Measurements from ENCODE around the gene LGALS9B. TPM values are rescaled to one million over a fixed set of nuclear protein-coding genes. Genes with fewer than 3 reads are reported as not detected.
"Not testable (repeated sequence)": the region's sequence is repeated elsewhere in the genome, so short reads cannot be mapped to it uniquely, and the experiment has no call there.

The LGALS9B gene
- total and polyA plus RNA-seq, 2 donors (not counting 3 experiments of a cell fraction or from before 2014, with no cell fraction given): not detected

DNA sequence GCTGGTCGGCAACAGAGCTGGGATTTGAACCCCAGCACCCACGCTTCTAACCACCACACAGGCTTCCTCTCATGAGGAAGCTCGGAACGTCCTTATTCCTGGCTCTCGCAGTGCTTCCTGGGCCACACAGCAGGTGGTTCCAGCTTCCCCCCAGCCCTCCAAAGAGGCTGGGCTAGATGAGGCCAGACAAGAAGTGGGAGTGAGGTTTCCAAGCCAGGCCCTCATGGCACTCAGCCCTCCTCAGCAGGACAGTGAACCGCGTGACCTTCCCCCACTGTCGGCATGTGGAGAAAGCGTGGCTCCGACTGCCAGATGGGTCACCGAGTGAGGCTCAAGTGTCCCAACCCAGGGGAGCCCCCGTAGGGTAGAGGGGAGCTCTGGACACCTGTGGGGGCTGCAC lies 1.8 kb downstream of the LGALS9B start:
- H3K9me3 ChIP-seq (replicated peaks; ENCODE audit: control insufficient read depth, insufficient read depth, low read length); FAIRE-seq; CTCF ChIA-PET; H3K9me1 ChIP-seq (replicated peaks; ENCODE audit: control insufficient read depth, extremely low read depth, insufficient read depth, low read length); H2AFZ ChIP-seq (ENCODE audit: low read depth, low read length); H3K27me3 ChIP-seq (ENCODE audit: control insufficient read depth in 2 of 2, insufficient read depth in 2 of 2, low read length in 2 of 2); dilution Hi-C loops (cut with MboI; ENCODE audit: extremely low pct_ligation_motif_present, low sequenced_read_pairs); H3K9ac ChIP-seq (replicated peaks; ENCODE audit: extremely low read depth, insufficient read depth, low read length); POLR2A ChIA-PET; H3K4me2 ChIP-seq (ENCODE audit: insufficient read depth, low read length); H3K79me2 ChIP-seq (ENCODE audit: control insufficient read depth, insufficient read depth, low read length); H3K4me3 ChIP-seq (replicated peaks in 1 of 3; ENCODE audit: insufficient read depth in 1 of 3, low read depth in 1 of 3, low read length in 3 of 3); H3K36me3 ChIP-seq (ENCODE audit: control insufficient read depth in 2 of 2, extremely low read depth in 1 of 2, insufficient read depth in 2 of 2, low read length in 2 of 2); BruUV-seq (replicated peaks); H3K4me1 ChIP-seq (ENCODE audit: control insufficient read depth, extremely low read depth, insufficient read depth, low read length); H4K20me1 ChIP-seq (replicated peaks; ENCODE audit: control insufficient read depth, extremely low read depth, insufficient read depth, low read length); H3K27ac ChIP-seq (ENCODE audit: insufficient read depth, low read depth, low read length); DNase-seq (ENCODE audit: low read depth, low spot score); intact Hi-C loops (cut with micrococcal nuclease): not testable (repeated sequence)

DNA sequence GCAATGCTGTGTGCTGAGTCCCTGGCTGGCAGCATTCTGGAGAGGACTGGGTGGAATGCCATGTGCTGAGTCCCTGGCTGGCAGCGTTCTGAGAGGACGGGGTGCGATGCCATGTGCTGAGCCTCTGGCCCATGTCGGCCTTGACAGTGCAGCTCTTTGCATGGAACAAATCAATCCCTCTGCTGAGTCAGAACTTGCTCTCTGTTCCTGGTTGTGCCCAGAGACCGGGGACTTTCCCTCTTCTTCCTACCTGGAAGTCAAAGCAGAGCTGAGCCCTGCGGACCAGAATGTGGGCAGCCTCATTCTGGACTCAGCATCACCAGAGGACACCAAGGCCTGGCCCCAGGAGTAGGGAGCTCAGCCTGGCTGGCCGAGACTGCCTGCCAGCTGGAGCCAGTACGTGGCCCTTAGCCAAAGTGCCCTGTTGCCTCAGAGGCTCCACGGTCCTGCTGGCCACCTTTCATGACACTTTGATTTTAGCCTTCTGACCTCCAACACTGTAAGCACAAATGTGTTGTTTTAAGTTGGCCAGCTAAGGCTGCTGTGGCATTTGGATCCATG lies 2.4 kb downstream of the LGALS9B start:
- POLR2A ChIA-PET; H4K20me1 ChIP-seq (replicated peaks; ENCODE audit: control insufficient read depth, extremely low read depth, insufficient read depth, low read length); H3K4me3 ChIP-seq (replicated peaks in 1 of 3; ENCODE audit: insufficient read depth in 1 of 3, low read depth in 1 of 3, low read length in 3 of 3); H3K4me1 ChIP-seq (ENCODE audit: control insufficient read depth, extremely low read depth, insufficient read depth, low read length); H3K9me3 ChIP-seq (replicated peaks; ENCODE audit: control insufficient read depth, insufficient read depth, low read length); BruUV-seq (replicated peaks); dilution Hi-C loops (cut with MboI; ENCODE audit: extremely low pct_ligation_motif_present, low sequenced_read_pairs); H3K27me3 ChIP-seq (ENCODE audit: control insufficient read depth in 2 of 2, insufficient read depth in 2 of 2, low read length in 2 of 2); H3K9ac ChIP-seq (replicated peaks; ENCODE audit: extremely low read depth, insufficient read depth, low read length); H3K9me1 ChIP-seq (replicated peaks; ENCODE audit: control insufficient read depth, extremely low read depth, insufficient read depth, low read length); H3K79me2 ChIP-seq (ENCODE audit: control insufficient read depth, insufficient read depth, low read length); FAIRE-seq; H3K4me2 ChIP-seq (ENCODE audit: insufficient read depth, low read length); H2AFZ ChIP-seq (ENCODE audit: low read depth, low read length); CTCF ChIA-PET; H3K36me3 ChIP-seq (ENCODE audit: control insufficient read depth in 2 of 2, extremely low read depth in 1 of 2, insufficient read depth in 2 of 2, low read length in 2 of 2); DNase-seq (ENCODE audit: low read depth, low spot score); intact Hi-C loops (cut with micrococcal nuclease); H3K27ac ChIP-seq (ENCODE audit: insufficient read depth, low read depth, low read length): not testable (repeated sequence)

DNA sequence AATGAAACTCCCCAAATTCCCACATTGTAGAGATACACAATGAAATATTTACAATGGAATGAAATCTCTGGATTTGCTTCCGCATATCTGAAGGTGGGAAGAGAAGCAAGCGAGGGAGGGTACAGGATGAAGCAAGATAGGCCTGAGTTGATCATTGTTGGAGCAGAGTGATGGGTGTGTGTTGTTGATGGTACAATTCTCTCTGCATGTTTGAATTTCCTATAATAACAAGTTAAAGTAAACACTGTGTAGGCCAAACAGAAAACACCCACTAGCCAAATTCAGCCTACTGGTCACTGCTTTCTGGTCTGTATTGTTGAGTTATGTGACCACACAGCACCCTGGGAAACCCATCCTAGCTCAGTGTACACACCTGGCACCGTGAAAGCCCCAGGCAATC lies 5.2 kb downstream of the LGALS9B start:
- H3K36me3 ChIP-seq (ENCODE audit: control insufficient read depth in 2 of 2, extremely low read depth in 1 of 2, insufficient read depth in 2 of 2, low read length in 2 of 2); H3K4me3 ChIP-seq (replicated peaks in 1 of 3; ENCODE audit: insufficient read depth in 1 of 3, low read depth in 1 of 3, low read length in 3 of 3); H3K9me1 ChIP-seq (replicated peaks; ENCODE audit: control insufficient read depth, extremely low read depth, insufficient read depth, low read length); H3K27me3 ChIP-seq (ENCODE audit: control insufficient read depth in 2 of 2, insufficient read depth in 2 of 2, low read length in 2 of 2); H3K4me1 ChIP-seq (ENCODE audit: control insufficient read depth, extremely low read depth, insufficient read depth, low read length); H4K20me1 ChIP-seq (replicated peaks; ENCODE audit: control insufficient read depth, extremely low read depth, insufficient read depth, low read length); intact Hi-C loops (cut with micrococcal nuclease); dilution Hi-C loops (cut with MboI; ENCODE audit: extremely low pct_ligation_motif_present, low sequenced_read_pairs); H3K9me3 ChIP-seq (replicated peaks; ENCODE audit: control insufficient read depth, insufficient read depth, low read length); H2AFZ ChIP-seq (ENCODE audit: low read depth, low read length); BruUV-seq (replicated peaks); H3K27ac ChIP-seq (ENCODE audit: insufficient read depth, low read depth, low read length); CTCF ChIA-PET; DNase-seq (ENCODE audit: low read depth, low spot score); H3K9ac ChIP-seq (replicated peaks; ENCODE audit: extremely low read depth, insufficient read depth, low read length); FAIRE-seq; H3K79me2 ChIP-seq (ENCODE audit: control insufficient read depth, insufficient read depth, low read length); H3K4me2 ChIP-seq (ENCODE audit: insufficient read depth, low read length); POLR2A ChIA-PET: not testable (repeated sequence)

DNA sequence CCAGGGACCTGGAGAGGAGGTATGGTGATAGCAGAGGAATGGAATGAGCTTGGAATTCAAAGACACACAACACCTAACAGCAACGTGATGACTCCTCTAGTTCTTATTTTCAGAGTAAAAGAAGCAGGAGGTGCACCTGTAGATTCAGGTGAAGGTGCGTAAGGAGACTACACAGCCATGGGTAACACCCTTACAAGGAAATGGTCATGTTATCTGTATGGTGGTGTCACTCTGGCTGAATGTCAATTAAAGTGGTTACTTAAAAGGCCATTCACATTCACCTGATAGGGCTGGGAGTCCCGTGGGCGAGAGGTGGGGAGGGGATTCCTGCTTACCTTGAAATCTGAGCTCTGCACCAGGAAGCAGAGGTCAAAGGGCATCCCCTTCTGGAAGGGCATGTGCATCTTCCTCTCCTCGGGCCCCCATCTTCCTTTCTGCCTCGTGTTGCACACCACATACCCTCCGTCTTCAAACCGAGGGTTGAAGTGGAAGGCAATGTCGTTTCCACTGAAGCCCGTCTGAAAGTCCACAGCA lies 9.4 kb downstream of the LGALS9B start:
- intact Hi-C loops (cut with micrococcal nuclease): not testable (repeated sequence)

More for the DNA sequence above, 9.4 kb downstream of the LGALS9B start:
- H3K9ac ChIP-seq (replicated peaks; ENCODE audit: extremely low read depth, insufficient read depth, low read length); dilution Hi-C loops (cut with MboI; ENCODE audit: extremely low pct_ligation_motif_present, low sequenced_read_pairs); CTCF ChIA-PET; H3K27me3 ChIP-seq (ENCODE audit: control insufficient read depth in 2 of 2, insufficient read depth in 2 of 2, low read length in 2 of 2); H4K20me1 ChIP-seq (replicated peaks; ENCODE audit: control insufficient read depth, extremely low read depth, insufficient read depth, low read length); DNase-seq (ENCODE audit: low read depth, low spot score); BruUV-seq (replicated peaks); POLR2A ChIA-PET; H3K4me2 ChIP-seq (ENCODE audit: insufficient read depth, low read length); H3K9me3 ChIP-seq (replicated peaks; ENCODE audit: control insufficient read depth, insufficient read depth, low read length); H3K79me2 ChIP-seq (ENCODE audit: control insufficient read depth, insufficient read depth, low read length); H2AFZ ChIP-seq (ENCODE audit: low read depth, low read length); H3K36me3 ChIP-seq (ENCODE audit: control insufficient read depth in 2 of 2, extremely low read depth in 1 of 2, insufficient read depth in 2 of 2, low read length in 2 of 2); H3K9me1 ChIP-seq (replicated peaks; ENCODE audit: control insufficient read depth, extremely low read depth, insufficient read depth, low read length); H3K4me3 ChIP-seq (replicated peaks in 1 of 3; ENCODE audit: insufficient read depth in 1 of 3, low read depth in 1 of 3, low read length in 3 of 3); H3K27ac ChIP-seq (ENCODE audit: insufficient read depth, low read depth, low read length); H3K4me1 ChIP-seq (ENCODE audit: control insufficient read depth, extremely low read depth, insufficient read depth, low read length); FAIRE-seq: not testable (repeated sequence)

All from endothelial cell of umbilical vein (primary cell).